GM18858 (cell line): ENCODE results near the gene NRAS.

ENCODE experiments used
- ATAC-seq: cut with Tn5 transposase; IDR thresholded peaks from one replicate; pipeline ENCODE4 v1.9.1; 2021; ENCODE audit not compliant: unreplicated experiment

NRAS gene

GRCh38 chr1:114728553-114728952, 12.0 kb upstream of the NRAS start:
- no peak for ATAC-seq

GRCh38 chr1:114725230-114725629, 8.7 kb upstream of the NRAS start:
- ATAC-seq: no peak

- ATAC-seq: no peak
These were observed 7.3 kb upstream of the NRAS start for GRCh38 chr1:114723915-114724314.

GRCh38 chr1:114723457-114723856, 6.9 kb upstream of the NRAS start:
- ATAC-seq: no peak

- no peak for ATAC-seq
These were observed 3.9 kb upstream of the NRAS start for GRCh38 chr1:114720492-114720891.

GRCh38 chr1:114719424-114719787, 2.8 kb upstream of the NRAS start:
- ATAC-seq: no peak

GRCh38 chr1:114718661-114719423, 2.3 kb upstream of the NRAS start:
- no peak for ATAC-seq

GRCh38 chr1:114715952-114716303, 643 bp downstream of the NRAS start:
- ATAC-seq: no peak

GRCh38 chr1:114712977-114713376, 3.6 kb downstream of the NRAS start:
- no peak for ATAC-seq

- no peak for ATAC-seq
These were observed 6.2 kb downstream of the NRAS start for GRCh38 chr1:114710360-114710759.

GRCh38 chr1:114707604-114708003, 9.0 kb downstream of the NRAS start:
- no peak for ATAC-seq

GRCh38 chr1:114703242-114703641, 13.3 kb downstream of the NRAS start:
- ATAC-seq: no peak

GRCh38 chr1:114702737-114703136, 13.8 kb downstream of the NRAS start:
- ATAC-seq: no peak

- no peak for ATAC-seq
These were observed 14.6 kb downstream of the NRAS start for GRCh38 chr1:114701931-114702330.

- no peak for ATAC-seq
These were observed 16.5 kb downstream of the NRAS start for GRCh38 chr1:114700036-114700600.

GRCh38 chr1:114696810-114697209, 19.8 kb downstream of the NRAS start:
- ATAC-seq: no peak

GRCh38 chr1:114695430-114696058, 21.0 kb downstream of the NRAS start, which contains the start of gene AMPD1:
Gene AMPD1, minus strand, starts transcription at chr1:114695546. Its CDS starts 75 bp downstream, at chr1:114695471.
- no peak for ATAC-seq

GRCh38 chr1:114694540-114695310, 21.8 kb downstream of the NRAS start:
- no peak for ATAC-seq

- ATAC-seq: no peak
These were observed 23.6 kb downstream of the NRAS start for GRCh38 chr1:114692947-114693346.

- ATAC-seq: no peak
These were observed 25.5 kb downstream of the NRAS start for GRCh38 chr1:114691061-114691460.

- ATAC-seq: no peak
These were observed 26.4 kb downstream of the NRAS start for GRCh38 chr1:114690148-114690547.

- ATAC-seq: no peak
These were observed 28.0 kb downstream of the NRAS start for GRCh38 chr1:114688526-114688925.
